ACC112 (cell line): ENCODE measurements around the gene RALGPS1.

Experiments
- H2AFZ ChIP-seq: fragments of 200-600 bp; sonication (generic); one replicate; pipeline ENCODE4 v1.6.0; 2017; ENCODE audit warnings: antibody characterized with exemption, low read length; ENCODE audit not compliant: unreplicated experiment
- H3K27ac ChIP-seq: fragments of 200-600 bp; sonication (generic); 2 replicates; pipeline ENCODE4 v1.5.1; 2014; ENCODE audit warnings: low read depth, mild to moderate bottlenecking, antibody characterized with exemption, low read length, moderate library complexity
- H3K27me3 ChIP-seq: fragments of 200-600 bp; sonication (generic); 2 replicates; pipeline ENCODE4 v1.6.1; 2014; ENCODE audit warnings: mild to moderate bottlenecking, antibody characterized with exemption, low read length, moderate library complexity, mixed read lengths; ENCODE audit not compliant: insufficient read depth
- H3K36me3 ChIP-seq: fragments of 200-600 bp; sonication (generic); 2 replicates; pipeline ENCODE4 v1.6.1; 2016; ENCODE audit warnings: mild to moderate bottlenecking, antibody characterized with exemption, low read length, moderate library complexity, mixed read lengths; ENCODE audit not compliant: insufficient read depth
- H3K4me1 ChIP-seq: fragments of 200-600 bp; sonication (generic); one replicate; pipeline ENCODE4 v1.6.1; 2016; ENCODE audit warnings: low read length, mixed read lengths; ENCODE audit not compliant: insufficient read depth, unreplicated experiment, control insufficient read depth
- H3K4me3 ChIP-seq: fragments of 200-600 bp; sonication (generic); 2 replicates; pipeline ENCODE4 v1.5.1; 2014; ENCODE audit warnings: mild to moderate bottlenecking, low read depth, low read length
- H3K79me2 ChIP-seq: fragments of 200-600 bp; sonication (generic); one replicate; pipeline ENCODE4 v1.6.0; 2016; ENCODE audit warnings: low read length; ENCODE audit not compliant: control insufficient read depth, unreplicated experiment, insufficient read depth

RALGPS1 gene

DNA sequence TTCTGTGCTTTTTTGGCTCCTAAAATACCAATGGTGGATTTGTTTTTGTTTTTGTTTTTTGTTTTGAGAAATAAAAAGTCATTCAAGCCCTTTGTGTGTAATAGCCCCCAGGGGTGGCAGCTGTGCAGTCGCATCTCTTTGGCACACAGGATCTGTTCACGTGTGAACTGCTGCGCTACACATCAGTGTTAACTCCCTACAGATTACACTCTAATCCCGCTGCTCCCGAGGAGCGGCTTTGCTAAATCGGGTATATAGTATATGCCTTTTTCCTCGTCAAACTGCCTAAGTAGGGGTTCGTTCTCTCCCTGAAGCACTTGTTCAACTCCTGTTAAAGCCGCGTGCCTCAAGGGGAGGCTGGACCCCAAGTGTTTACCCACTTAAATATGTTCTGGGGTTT, 31.8 kb upstream of the RALGPS1 start:
- H3K4me1 ChIP-seq, result no peaks in the 10 kb centered on the region
- H3K27me3 ChIP-seq, result no peaks in the 10 kb centered on the region
- H3K27ac ChIP-seq, result no peak overlapping the region
- H3K79me2 ChIP-seq, result no peaks in the 10 kb centered on the region
- H3K36me3 ChIP-seq, result peaks cover 16% of the 10 kb centered on the region; the same call in 1 of the 2 replicates
- H2AFZ ChIP-seq, result no peak overlapping the region
- no peak overlapping the region for H3K4me3 ChIP-seq

GRCh38 chr9:126883636-126884035, 30.9 kb upstream of the RALGPS1 start:
- peaks cover 16% of the 10 kb centered on the region; the same call in 1 of the 2 replicates for H3K36me3 ChIP-seq

DNA sequence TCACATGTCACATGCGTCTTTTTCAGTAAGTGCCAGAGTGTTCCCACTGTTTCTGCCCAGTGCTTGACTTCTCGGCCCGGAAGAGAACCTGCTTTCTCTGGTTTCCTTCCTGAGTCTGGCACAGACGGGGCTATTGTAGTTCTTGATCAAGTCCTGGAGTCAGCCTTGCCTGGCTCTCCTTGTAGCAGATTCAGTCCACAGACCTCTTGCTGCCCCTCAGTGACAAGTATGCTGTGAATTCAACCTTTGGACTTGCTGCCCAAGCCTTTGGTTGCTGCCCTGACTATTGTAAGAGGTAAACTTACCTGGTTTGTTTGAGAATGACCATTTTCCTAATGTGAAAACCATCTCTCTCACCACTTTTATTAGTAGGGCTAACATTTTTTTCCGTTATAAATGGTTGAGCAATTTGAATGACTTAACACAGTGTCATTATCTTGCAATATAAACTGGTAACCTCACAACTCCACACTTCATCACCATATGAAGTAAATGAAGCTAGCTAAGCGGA, 29.4 kb upstream of the RALGPS1 start:
- peaks cover 9% of the 10 kb centered on the region; the same call in 1 of the 2 replicates for H3K36me3 ChIP-seq
- no peaks in the 10 kb centered on the region for H3K27me3 ChIP-seq
- no peaks in the 10 kb centered on the region for H3K4me1 ChIP-seq
- no peak overlapping the region for H3K27ac ChIP-seq
- no peaks in the 10 kb centered on the region for H3K79me2 ChIP-seq
- H3K4me3 ChIP-seq, result no peak overlapping the region
- no peak overlapping the region for H2AFZ ChIP-seq

More at GRCh38 chr9:126883636-126884035, 30.9 kb upstream of the RALGPS1 start:
- Histone ChIP-seq H2AFZ (no peak overlapping the region), H3K27ac (no peak overlapping the region), H3K4me1 (no peaks in the 10 kb centered on the region), H3K27me3 (no peaks in the 10 kb centered on the region), H3K79me2 (no peaks in the 10 kb centered on the region), H3K4me3 (no peak overlapping the region)

DNA sequence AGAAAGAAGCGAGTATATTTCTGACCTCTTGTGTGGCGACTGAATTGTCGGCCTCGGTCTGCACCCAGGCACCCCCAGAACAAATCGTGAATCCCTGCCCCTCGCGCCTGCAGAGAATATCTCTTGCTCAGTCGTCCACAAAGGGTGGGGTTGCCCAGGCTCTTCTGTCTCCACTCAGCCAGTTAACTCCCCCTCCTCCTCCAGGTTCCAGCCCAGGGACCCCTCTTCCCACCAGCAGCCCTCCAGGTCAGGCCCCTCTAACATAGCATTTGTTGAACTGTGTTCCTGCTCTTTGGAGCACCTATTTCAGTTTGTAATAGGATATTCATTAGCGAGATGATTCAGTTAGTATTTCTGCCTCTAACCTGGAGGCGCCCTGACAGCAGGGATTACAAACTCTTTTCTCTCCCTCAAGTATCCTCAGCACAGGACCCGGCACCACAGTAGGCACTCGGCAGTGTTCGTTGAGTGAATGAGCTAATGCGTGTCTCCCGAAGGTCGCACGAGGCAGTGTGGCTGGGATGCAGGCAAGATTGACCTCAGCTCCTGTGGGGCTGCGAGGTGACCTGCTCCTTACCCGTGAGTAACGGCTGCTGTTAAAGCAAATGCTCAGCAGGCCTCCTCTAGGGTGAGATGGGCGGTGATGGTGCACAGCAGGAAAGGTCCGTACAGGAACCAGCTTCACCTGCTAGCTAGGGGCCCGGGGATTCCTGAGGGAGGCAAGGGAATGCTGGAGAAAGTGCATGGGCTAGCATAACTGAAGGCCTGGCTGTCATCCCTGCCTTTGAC, 28.4 kb upstream of the RALGPS1 start:
- no peaks in the 10 kb centered on the region for H3K36me3 ChIP-seq
- no peaks in the 10 kb centered on the region for H3K4me1 ChIP-seq
- no peak overlapping the region for H3K4me3 ChIP-seq
- H2AFZ ChIP-seq, result no peak overlapping the region
- no peaks in the 10 kb centered on the region for H3K79me2 ChIP-seq
- H3K27ac ChIP-seq, result no peak overlapping the region
- no peaks in the 10 kb centered on the region for H3K27me3 ChIP-seq

DNA sequence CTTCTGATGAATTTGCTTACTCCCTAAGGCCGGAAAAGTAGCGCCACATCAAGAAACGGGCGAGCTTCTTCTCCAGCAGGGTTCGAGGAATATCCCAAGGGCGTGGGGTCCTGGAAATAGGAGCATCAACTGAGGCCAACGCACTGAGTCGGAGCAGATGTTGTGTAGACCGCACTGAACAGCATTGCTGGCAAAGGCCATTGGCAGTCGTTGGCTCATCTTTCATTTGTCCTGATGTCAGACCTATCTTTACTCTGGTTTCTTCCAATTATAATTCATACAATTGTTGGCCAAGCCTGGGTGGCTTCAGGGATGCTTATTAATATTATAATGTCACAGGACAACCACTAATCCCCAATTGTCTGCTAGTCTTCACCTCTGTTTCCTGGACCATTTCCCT, 27.7 kb upstream of the RALGPS1 start:
- H3K36me3 ChIP-seq, result no peaks in the 10 kb centered on the region
- no peak overlapping the region for H3K27ac ChIP-seq
- no peak overlapping the region for H3K4me3 ChIP-seq
- no peak overlapping the region for H2AFZ ChIP-seq
- H3K4me1 ChIP-seq, result no peaks in the 10 kb centered on the region
- no peaks in the 10 kb centered on the region for H3K27me3 ChIP-seq
- no peaks in the 10 kb centered on the region for H3K79me2 ChIP-seq

- no peak overlapping the region for H2AFZ ChIP-seq
- H3K36me3 ChIP-seq, result no peaks in the 10 kb centered on the region
- no peaks in the 10 kb centered on the region for H3K27me3 ChIP-seq
- H3K27ac ChIP-seq, result no peak overlapping the region
- no peaks in the 10 kb centered on the region for H3K79me2 ChIP-seq
- H3K4me1 ChIP-seq, result no peaks in the 10 kb centered on the region
- no peak overlapping the region for H3K4me3 ChIP-seq
Observed at GRCh38 chr9:126891676-126892075, 22.9 kb upstream of the RALGPS1 start.

DNA sequence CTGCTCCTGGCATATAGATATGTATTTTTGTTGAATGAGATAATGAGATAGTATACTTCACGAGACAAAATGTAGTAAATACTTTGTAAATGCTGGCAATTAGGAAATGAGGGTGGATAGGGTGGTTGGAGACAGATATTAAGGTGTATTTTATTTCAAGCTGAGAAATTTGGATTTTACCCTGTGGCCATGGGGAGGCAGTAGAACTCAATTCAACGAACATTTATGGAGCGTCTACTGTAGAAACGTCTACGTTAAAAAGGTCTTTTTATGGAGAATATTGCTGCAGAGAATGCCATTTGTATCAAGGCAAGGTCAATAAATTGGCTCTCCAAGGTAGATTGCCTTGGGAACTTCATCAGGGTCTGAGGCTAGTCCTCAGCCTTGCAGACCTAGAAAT, 21.5 kb upstream of the RALGPS1 start:
- no peak overlapping the region for H2AFZ ChIP-seq
- no peaks in the 10 kb centered on the region for H3K27me3 ChIP-seq
- H3K79me2 ChIP-seq, result no peaks in the 10 kb centered on the region
- no peak overlapping the region for H3K27ac ChIP-seq
- no peaks in the 10 kb centered on the region for H3K4me1 ChIP-seq
- no peaks in the 10 kb centered on the region for H3K36me3 ChIP-seq
- H3K4me3 ChIP-seq, result no peak overlapping the region

DNA sequence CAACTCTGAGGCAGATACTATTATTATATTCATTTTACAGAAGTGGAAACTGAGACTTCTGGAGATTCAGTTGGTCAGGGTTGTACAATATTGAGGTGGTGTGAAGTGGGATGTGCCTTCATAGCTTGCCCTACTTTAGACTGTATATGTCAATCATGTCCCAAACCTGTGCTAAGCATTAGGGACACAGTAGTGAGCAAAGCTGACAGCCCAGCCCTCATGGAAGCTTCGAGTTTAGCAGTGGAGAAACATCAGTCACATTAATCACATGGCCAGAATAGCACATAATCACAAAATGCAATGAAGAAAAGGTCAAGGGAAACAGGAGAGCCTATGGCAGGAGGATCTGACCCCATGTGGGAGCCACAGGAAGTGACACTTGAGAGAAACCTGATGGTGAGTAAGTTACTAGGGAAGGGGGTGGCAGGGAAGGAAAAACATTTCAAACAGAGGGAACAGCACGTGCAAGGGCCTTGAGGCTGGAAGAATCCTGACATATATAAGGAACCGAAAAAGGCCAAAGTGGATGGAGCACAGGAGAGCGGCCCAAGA, 20.5 kb upstream of the RALGPS1 start:
- no peaks in the 10 kb centered on the region for H3K4me1 ChIP-seq
- no peak overlapping the region for H3K27ac ChIP-seq
- H3K27me3 ChIP-seq, result no peaks in the 10 kb centered on the region

GRCh38 chr9:126902210-126902609, 12.4 kb upstream of the RALGPS1 start:
- H3K27me3 ChIP-seq, result peaks cover 27% of the 10 kb centered on the region
- no peak overlapping the region for H2AFZ ChIP-seq
- H3K4me3 ChIP-seq, result no peak overlapping the region
- no peaks in the 10 kb centered on the region for H3K4me1 ChIP-seq
- H3K79me2 ChIP-seq, result no peaks in the 10 kb centered on the region
- H3K27ac ChIP-seq, result no peak overlapping the region
- H3K36me3 ChIP-seq, result no peaks in the 10 kb centered on the region

More for the DNA sequence above, 20.5 kb upstream of the RALGPS1 start:
- no peak overlapping the region for H3K4me3 ChIP-seq
- no peaks in the 10 kb centered on the region for H3K36me3 ChIP-seq
- H3K79me2 ChIP-seq, result no peaks in the 10 kb centered on the region
- H2AFZ ChIP-seq, result no peak overlapping the region

DNA sequence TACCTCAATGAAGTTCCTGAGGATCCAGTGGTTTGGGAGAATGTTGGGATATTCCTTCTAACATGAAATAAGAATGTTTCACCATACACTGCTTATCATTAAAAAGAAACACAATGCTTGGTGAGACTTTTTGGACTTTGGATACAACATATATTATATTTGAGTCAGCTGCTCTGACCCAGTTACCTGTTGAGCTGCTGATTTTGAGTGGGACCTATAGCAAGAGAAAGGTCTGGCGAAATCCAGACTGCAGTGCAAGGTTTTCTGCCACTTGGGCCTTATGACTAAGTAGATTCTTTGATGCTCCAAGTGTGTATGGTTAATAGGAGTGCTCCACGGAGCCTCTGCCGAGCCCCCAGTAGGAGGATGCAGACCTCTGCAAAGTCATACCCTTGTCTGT, 10.0 kb upstream of the RALGPS1 start:
- H3K36me3 ChIP-seq, result no peaks in the 10 kb centered on the region

DNA sequence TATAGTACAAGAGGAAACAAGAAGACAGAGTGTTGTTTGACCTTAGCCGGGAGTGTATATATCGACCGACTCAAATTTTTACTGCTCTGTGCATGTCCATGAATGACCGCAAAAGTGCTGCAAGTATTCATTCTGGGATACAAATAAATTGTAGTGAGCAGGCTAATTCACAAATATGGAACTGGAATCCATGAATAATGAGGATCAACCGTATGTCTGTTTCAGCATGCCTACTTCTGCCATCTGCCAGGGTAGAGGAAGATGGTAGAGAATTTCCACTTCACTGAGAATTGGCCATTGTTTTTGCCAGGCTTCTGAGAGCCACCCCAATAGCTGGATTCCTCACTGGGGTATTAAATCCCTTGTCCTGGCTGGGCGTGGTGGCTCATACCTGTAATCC, 8.5 kb upstream of the RALGPS1 start:
- Histone ChIP-seq H2AFZ (no peak overlapping the region), H3K36me3 (no peaks in the 10 kb centered on the region)

More for the DNA sequence above, 10.0 kb upstream of the RALGPS1 start:
- H3K27me3 ChIP-seq, result peaks cover 45% of the 10 kb centered on the region
- H3K4me3 ChIP-seq, result no peak overlapping the region
- no peak overlapping the region for H3K27ac ChIP-seq
- no peaks in the 10 kb centered on the region for H3K79me2 ChIP-seq
- no peaks in the 10 kb centered on the region for H3K4me1 ChIP-seq
- no peak overlapping the region for H2AFZ ChIP-seq

More for the DNA sequence above, 8.5 kb upstream of the RALGPS1 start:
- Histone ChIP-seq H3K79me2 (no peaks in the 10 kb centered on the region), H3K4me3 (no peak overlapping the region), H3K27ac (no peak overlapping the region), H3K27me3 (peaks cover 47% of the 10 kb centered on the region), H3K4me1 (no peaks in the 10 kb centered on the region)
